ENCODE measurements around the gene SNRPF.

SNRPF gene

GRCh38 chr12:95859344-95859816 is 628 bp downstream of the SNRPF start:
- no peak for DNase-seq (ENCODE audit: low read depth)

GRCh38 chr12:95859947-95860850 is 1.4 kb downstream of the SNRPF start:
- DNase-seq (ENCODE audit: low read depth), result no peak

- no peak for DNase-seq (ENCODE audit: low read depth)
Measured at GRCh38 chr12:95862038-95862437, 3.3 kb downstream of the SNRPF start.

- no peak for DNase-seq (ENCODE audit: low read depth)
Measured at GRCh38 chr12:95863337-95863736, 4.6 kb downstream of the SNRPF start.

GRCh38 chr12:95870897-95871296 is 12.1 kb downstream of the SNRPF start:
- no peak for DNase-seq (ENCODE audit: low read depth)

- DNase-seq (ENCODE audit: low read depth), result no peak
Measured at GRCh38 chr12:95874452-95874851, 15.7 kb downstream of the SNRPF start.

GRCh38 chr12:95877622-95878021 is 18.9 kb downstream of the SNRPF start:
- DNase-seq (ENCODE audit: low read depth), result no peak

- DNase-seq (ENCODE audit: low read depth), result no peak
Measured at GRCh38 chr12:95880895-95881294, 22.1 kb downstream of the SNRPF start.

- DNase-seq (ENCODE audit: low read depth), result no peak
Measured at GRCh38 chr12:95881331-95881955, 22.7 kb downstream of the SNRPF start.

GRCh38 chr12:95882080-95882479 is 23.3 kb downstream of the SNRPF start:
- DNase-seq (ENCODE audit: low read depth), result no peak

- no peak for DNase-seq (ENCODE audit: low read depth)
Measured at GRCh38 chr12:95882873-95883272, 24.1 kb downstream of the SNRPF start.

GRCh38 chr12:95884998-95885397 is 26.2 kb downstream of the SNRPF start:
- no peak for DNase-seq (ENCODE audit: low read depth)

GRCh38 chr12:95887311-95887710 is 28.6 kb downstream of the SNRPF start:
- no peak for DNase-seq (ENCODE audit: low read depth)

- DNase-seq (ENCODE audit: low read depth), result no peak
Measured at GRCh38 chr12:95890958-95891357, 32.2 kb downstream of the SNRPF start.

GRCh38 chr12:95896846-95897245 is 38.1 kb downstream of the SNRPF start:
- DNase-seq (ENCODE audit: low read depth), result no peak

GRCh38 chr12:95898081-95898480 is 39.3 kb downstream of the SNRPF start:
- DNase-seq (ENCODE audit: low read depth), result no peak

GRCh38 chr12:95908573-95908972 is 49.8 kb downstream of the SNRPF start:
- DNase-seq (ENCODE audit: low read depth), result no peak

- DNase-seq (ENCODE audit: low read depth), result no peak
Measured at GRCh38 chr12:95909871-95910270, 51.1 kb downstream of the SNRPF start.

All from stimulated activated CD8-positive, alpha-beta memory T cell treated with anti-CD3 and anti-CD28 coated beads, Interleukin-15, amount 100 ng/mL, for 1 hour (primary cell).